HS-5 (cell line): ENCODE measurements around the gene IGFBP2.

ENCODE experiments used
- DNase-seq: peaks from one replicate; pipeline ENCODE4 v3.0.0-alpha.2; 2012; ENCODE audit warnings: low read depth

The IGFBP2 gene

GRCh38 chr2:216636551-216637450, 3.6 kb downstream of the IGFBP2 start:
- no peak for DNase-seq

DNA sequence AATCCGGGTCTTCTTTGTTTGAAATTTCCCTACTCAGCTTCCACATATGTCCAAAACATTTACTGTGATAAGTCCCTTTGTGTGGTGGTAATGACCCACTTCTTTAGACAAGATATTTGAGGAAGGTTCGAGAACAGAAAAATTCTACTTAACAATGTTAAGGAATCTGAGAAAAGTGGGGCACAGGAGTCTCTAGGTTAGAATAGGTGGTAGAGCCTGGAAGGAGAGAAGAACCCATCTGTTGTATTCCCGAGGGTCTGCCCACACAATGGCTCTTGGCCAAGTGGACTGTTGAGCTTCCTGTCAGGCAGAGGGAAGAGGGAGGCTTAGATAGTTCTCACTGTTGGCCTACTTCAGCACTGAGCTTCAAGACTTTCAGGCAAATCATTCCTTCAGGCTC, 4.3 kb downstream of the IGFBP2 start:
- DNase-seq = no peak

DNA sequence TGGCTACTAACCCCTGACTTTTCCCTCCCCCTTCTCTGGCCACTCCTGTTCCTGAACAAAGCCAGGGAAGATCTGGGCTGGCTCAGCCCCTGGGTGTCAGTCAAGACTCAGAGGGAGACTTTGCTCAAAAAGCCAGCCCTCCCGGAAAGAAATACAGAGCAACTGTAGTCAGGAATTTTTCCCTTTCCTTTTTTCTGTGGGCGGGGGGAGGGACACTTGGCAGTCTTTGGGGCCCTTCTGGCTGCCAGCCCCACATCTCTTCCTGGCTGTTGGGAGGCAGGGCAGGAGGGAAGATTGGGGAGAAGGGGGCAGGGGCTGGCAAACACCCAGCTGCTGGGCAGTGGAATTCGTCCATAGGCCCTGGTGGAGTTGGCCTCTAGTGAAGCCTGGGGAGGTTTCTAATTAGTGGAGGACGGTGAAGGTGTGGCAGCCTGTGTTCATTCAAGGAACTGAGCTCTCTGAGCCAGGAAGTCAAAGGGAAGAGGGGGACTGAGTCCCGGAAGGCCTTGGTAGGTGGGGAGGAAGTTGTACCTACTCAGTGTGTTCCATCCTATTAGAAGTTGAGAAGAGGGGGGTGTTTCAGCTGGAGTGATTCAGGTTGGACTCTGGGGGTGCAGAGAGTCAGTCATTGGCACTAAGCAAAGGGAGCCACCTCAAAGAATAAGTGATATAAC, 10.9 kb downstream of the IGFBP2 start:
- no peak for DNase-seq

- DNase-seq = no peak
Observed at GRCh38 chr2:216644842-216645635, 11.8 kb downstream of the IGFBP2 start.

DNA sequence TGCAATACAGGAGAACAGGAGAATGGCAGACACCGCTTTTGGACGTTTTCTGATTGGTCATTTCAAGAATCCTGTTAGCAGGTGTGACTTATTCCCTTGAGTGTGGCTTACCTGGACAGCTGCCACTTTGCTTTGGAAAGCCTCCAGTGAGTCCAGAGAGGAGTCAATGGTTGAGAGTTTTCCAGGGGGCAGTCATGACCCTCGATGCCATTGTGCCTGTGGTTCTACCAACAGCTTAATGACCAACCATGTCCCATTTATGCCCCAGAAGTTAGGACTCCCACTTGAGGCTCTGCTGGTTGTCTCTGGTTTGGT, 12.4 kb downstream of the IGFBP2 start:
- DNase-seq = no peak

DNA sequence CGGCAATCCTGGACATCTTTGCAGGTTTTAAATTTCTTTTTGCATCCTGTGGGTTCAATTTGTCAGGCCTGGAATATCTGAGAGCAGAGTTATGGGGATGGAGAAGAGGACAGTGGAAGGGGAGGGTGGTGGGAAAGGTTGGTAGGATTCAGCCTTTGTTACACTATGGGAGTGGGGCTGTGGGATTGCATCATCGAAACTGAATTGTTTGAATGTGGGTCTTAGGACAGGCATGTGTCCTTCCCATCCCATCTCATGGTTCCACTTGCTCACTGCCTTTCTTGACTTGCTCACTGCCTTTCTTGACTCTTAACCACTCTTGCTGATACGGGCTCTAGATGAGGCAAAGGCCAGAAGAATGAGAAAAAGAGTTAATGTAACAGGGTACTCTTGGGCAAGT, 12.9 kb downstream of the IGFBP2 start:
- DNase-seq = no peak

DNA sequence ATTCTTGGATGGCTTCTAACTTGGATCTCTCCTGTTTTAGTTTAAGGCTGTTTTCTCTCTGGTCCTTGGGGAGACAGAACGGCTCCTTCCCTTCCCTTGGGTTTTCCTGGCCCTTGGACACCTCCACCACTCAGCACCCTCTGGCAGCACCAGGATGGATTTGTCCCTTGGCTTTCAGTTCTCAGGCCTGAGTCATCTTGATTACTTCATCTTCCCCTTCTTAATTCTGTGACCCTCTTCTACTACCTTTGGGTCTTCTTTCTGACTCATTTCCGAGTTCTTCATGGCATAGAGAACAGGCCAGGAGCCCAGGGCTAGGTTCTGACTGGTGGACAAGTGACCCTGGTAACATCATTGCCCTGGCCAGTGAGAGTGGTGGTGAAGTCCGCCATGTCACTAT, 14.9 kb downstream of the IGFBP2 start:
- no peak for DNase-seq

DNA sequence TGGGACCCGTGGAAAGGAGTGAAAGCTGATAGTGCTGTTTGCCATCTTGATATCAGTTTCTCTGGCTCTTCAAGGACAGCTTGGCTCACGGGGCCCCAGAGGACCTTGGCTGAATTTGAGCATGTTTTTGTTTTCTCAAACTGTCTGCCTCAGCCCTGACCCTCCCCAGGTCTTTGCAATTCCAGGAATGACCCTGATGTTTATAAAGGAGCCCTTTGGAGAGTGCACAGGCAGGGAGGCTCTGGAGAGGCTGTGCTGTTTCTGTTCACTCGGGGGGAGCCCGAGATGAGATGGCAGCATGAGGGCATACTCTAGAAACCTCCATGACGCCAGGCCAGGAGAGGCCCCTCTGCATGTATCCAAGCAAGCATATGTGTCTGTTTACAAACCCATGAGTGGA, 16.4 kb downstream of the IGFBP2 start:
- DNase-seq = no peak

DNA sequence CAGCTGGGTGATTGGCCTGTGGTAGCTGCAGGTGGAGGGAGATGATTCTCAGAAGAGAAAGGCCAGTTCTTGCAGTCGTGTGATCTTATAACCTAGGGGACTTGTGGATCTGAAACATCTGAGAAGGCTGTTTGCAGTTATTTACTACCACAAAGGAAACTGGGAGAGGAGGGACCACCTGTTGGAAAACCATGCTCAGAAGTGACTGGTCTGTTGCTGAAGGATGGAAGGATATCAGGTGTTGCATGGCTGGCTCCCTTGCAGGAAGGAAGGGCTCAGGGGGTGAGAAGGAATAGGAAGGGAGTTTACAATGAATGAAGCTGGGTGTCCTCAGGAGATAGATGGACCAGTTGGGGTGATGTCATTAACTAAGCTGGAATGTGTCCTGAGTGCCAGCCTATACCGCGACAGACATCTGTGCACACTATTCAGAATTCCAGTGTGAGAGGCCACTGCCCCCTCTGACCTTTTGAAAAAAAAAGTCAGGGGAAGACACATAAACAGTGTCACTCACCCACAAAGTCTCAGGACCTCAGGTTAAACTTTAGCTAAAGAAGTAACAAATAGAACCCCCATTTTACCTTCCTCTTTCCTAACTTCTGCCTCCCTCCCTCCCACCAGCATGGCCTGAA, 17.5 kb downstream of the IGFBP2 start:
- DNase-seq = no peak

- no peak for DNase-seq
Observed at GRCh38 chr2:216651351-216651881, 18.2 kb downstream of the IGFBP2 start.

GRCh38 chr2:216652566-216652965, 19.3 kb downstream of the IGFBP2 start:
- no peak for DNase-seq

DNA sequence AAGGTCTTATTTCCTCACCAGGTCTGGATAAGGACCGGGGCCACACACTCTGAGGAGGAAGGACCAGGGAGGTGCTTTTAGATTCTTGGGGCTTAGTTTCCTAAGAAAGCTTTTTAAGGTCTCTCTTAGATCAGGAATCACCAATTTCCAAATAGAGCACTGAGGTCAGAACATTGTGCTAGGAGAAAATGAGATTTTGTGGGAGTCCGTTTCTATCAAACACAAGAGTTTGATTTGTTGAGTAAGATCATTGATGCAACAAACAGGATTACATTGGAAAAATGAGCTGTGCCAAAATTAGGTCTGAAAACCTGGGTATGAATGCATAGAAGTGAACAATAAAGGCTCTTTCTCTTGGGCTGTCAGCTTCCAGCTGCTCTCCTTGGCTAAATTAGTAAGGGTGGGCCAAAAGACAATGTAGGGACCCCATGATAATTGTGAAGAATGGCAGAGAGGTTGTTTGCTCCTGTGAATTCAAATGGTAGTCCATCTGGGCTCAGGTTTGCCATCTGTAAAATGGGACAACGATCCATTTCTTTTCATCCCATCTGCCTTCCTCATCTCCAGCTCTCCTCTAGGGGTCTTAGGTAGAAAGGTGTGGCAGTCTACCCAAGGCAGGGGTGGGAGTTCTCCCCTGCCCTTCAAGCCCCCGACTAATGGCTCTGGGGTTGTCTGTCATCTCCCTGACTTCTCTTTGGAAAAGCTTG, 20.0 kb downstream of the IGFBP2 start:
- no peak for DNase-seq

GRCh38 chr2:216653931-216654365, 20.7 kb downstream of the IGFBP2 start:
- no peak for DNase-seq

DNA sequence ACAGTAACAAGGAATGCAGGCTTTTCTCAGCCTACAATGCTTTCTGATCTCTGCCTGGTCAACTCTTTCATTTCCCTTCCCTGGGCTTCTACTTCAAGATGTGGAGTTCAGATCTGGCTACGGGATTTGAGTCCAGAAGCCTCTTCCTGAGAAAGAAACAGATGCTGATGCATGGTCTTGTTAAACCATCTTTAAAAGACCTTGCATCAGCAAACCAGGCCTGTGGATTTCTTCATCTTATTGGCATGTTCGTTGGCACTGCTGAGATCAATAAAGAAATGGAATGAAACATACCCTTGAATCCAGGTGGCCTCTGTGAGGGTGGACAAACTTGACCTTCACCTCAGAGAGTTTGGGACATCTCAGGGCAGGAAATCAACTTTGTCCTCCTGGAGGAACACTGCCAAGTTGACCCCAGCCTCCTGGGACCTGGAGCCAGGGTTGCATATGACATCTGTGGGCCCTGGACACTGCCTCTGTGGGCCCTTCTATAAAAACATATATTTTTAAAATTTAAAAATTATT, 21.4 kb downstream of the IGFBP2 start:
- no peak for DNase-seq

DNA sequence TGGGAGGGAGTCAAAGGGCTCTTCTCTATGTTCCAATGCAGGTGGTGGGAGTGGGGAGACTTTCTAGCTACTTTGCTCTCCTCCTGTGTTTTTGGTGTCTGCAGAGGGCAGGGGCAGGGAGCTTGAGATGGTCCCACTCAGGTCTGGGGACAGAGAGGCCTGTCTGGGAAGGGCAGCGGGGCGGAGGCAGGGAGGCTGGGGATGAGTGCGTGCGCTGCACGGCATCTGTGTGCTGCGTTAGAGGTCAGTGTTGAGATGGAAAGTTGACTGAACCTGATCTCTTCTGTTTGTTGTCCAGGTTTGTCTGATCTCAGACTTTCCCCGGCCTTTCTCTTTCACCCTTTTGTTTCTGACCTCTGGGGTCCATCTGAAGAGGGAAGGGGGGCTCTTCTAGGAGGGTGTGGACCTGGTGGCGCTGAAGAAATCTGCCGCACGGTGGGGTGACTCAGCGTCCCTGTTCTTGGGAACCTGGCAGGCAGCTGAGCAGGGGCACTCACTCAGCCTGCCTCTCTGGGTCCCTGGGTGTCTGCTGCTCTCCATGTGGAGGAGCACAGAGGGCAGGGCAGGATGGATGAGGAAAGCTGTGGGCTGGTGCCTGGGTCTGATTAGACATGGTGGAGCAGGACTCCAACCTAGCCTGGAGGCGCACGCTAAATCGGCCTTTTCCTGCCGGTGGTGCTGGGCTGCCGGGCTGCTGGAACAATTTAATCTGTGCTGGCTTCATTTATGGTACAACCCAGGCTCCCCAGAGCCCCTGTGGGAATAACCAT, 24.1 kb downstream of the IGFBP2 start:
- no peak for DNase-seq

GRCh38 chr2:216657980-216658379, 24.8 kb downstream of the IGFBP2 start:
- DNase-seq = no peak

- no peak for DNase-seq
Observed at GRCh38 chr2:216658757-216659156, 25.5 kb downstream of the IGFBP2 start.

GRCh38 chr2:216659276-216659675, 26.1 kb downstream of the IGFBP2 start:
- no peak for DNase-seq

DNA sequence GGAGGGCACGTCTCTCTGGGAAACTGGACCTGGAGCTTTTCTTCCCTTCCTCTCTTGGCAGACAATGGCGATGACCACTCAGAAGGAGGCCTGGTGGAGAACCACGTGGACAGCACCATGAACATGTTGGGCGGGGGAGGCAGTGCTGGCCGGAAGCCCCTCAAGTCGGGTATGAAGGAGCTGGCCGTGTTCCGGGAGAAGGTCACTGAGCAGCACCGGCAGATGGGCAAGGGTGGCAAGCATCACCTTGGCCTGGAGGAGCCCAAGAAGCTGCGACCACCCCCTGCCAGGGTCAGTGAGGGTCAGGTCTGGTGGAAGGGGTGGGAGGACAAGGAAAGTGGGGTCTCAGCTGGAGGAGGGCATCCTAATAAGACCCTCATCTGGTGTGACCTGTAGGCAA, 27.3 kb downstream of the IGFBP2 start:
- DNase-seq = no peak

- DNase-seq = no peak
Observed at GRCh38 chr2:216661051-216661450, 27.8 kb downstream of the IGFBP2 start.
